Measurements from ENCODE around the gene NKRF. TPM values are rescaled to one million over a fixed set of nuclear protein-coding genes. Genes with fewer than 3 reads are reported as not detected.

Gene NKRF
- total and polyA plus RNA-seq, 2 of the 8 experiments (the other 6 are each of a cell fraction or from before 2014, with no cell fraction given) = 3.8 to 11.4 TPM

GRCh38 chrX:119539872-119540271 lies 66.4 kb downstream of the NKRF start:
- ChIA-PET CTCF (ENCODE audit: partially characterized antibody) (interaction anchor here (0.6 to 2.0 kb wide), 4 partner anchors 50 to 190 kb away, joined by 3 to 6 read pairs (median 3); no protein-coding TSS in a partner anchor), POLR2A (ENCODE audit: partially characterized antibody) (interaction anchor here (1.7 kb wide), 1 partner anchor 35 kb away, joined by 3 read pairs; no protein-coding TSS in a partner anchor)
- Histone ChIP-seq H3K23ac (ENCODE audit: insufficient read length) (no peak overlapping the region), H3K79me1 (ENCODE audit: low read depth, low read length) (no peaks in the 10 kb centered on the region), H3K27me3 (replicated peaks in 1 of 4; ENCODE audit: control insufficient read depth in 3 of 4, extremely low read depth in 1 of 4, insufficient read depth in 3 of 4, low read length in 3 of 4) (no peaks in the 10 kb centered on the region), H2BK20ac (ENCODE audit: low read length) (no peak overlapping the region), H3K4me1 (replicated peaks in 1 of 4; ENCODE audit: control insufficient read depth in 3 of 4, insufficient read depth in 4 of 4, low read length in 3 of 4) (no peaks in the 10 kb centered on the region), H3K4me2 (ENCODE audit: insufficient read depth in 1 of 2, low read depth in 2 of 2, low read length in 2 of 2) (no peak overlapping the region), H3K27ac (ENCODE audit: low read depth, low read length) (no peak overlapping the region), H3K14ac (ENCODE audit: insufficient read length) (no peak overlapping the region), H4K91ac (replicated peaks; ENCODE audit: insufficient read length, low read length) (no peak overlapping the region), H2BK5ac (ENCODE audit: low read depth, low read length) (no peak overlapping the region), H2BK12ac (ENCODE audit: low read depth, low read length) (no peak overlapping the region), H3K9me3 (ENCODE audit: insufficient read depth in 2 of 2, low read depth in 1 of 2, low read length in 1 of 2) (no peaks in the 10 kb centered on the region), H3K56ac (replicated peaks; ENCODE audit: insufficient read length, low read depth, low read length) (no peak overlapping the region), H3K79me2 (ENCODE audit: control insufficient read depth in 1 of 2, insufficient read depth in 2 of 2, low read length in 2 of 2) (no peaks in the 10 kb centered on the region), H2AFZ (ENCODE audit: low read length) (no peak overlapping the region), H3K9ac (replicated peaks in 1 of 4; ENCODE audit: extremely low read depth in 1 of 4, low read depth in 3 of 4, low read length in 3 of 4) (no peak overlapping the region), H3K18ac (ENCODE audit: extremely low read depth, low read length) (no peak overlapping the region), H3K36me3 (ENCODE audit: control insufficient read depth in 2 of 4, insufficient read depth in 4 of 4, low read length in 3 of 4) (no peaks in the 10 kb centered on the region; a peak in 1 of 8 replicates), H4K8ac (ENCODE audit: extremely low read depth, insufficient read depth, low read length) (no peak overlapping the region), H2BK15ac (ENCODE audit: low read length) (no peak overlapping the region), H4K5ac (ENCODE audit: insufficient read length, low read depth, low read length) (no peak overlapping the region), H3K23me2 (ENCODE audit: low read depth, low read length) (no peaks in the 10 kb centered on the region), H4K20me1 (replicated peaks in 1 of 2; ENCODE audit: control insufficient read depth in 1 of 2, insufficient read depth in 2 of 2, low read length in 2 of 2) (no peaks in the 10 kb centered on the region), H2AK5ac (ENCODE audit: low read depth, low read length) (no peak overlapping the region), H3K4ac (replicated peaks; ENCODE audit: insufficient read length, low read depth, low read length) (no peak overlapping the region), H2BK120ac (replicated peaks; ENCODE audit: low read depth, low read length) (no peak overlapping the region), H3K4me3 (ENCODE audit: extremely low read depth in 1 of 4, insufficient read depth in 2 of 4, low read depth in 3 of 4, low read length in 4 of 4) (no peak overlapping the region)
- no peak for FAIRE-seq
- TF ChIP-seq BACH1 (IDR thresholded peaks at IDR 0.05; ENCODE audit: low read length) (no peak), KDM4A (IDR thresholded peaks at IDR 0.05; ENCODE audit: low read depth, low read length, severe bottlenecking) (no peak), RFX5 (IDR thresholded peaks at IDR 0.05; ENCODE audit: borderline replicate concordance, low read depth, low read length) (no peak), TEAD4 (IDR thresholded peaks at IDR 0.05; ENCODE audit: low read depth, low read length) (peak; percentile 25; the same call in 1 of the 2 replicates), POU5F1 (IDR thresholded peaks at IDR 0.05; ENCODE audit: low read depth, low read length) (no peak), CREB1 (IDR thresholded peaks at IDR 0.05) (no peak), CHD1 (IDR thresholded peaks at IDR 0.05; ENCODE audit: low read depth, low read length) (no peak), RAD21 (IDR thresholded peaks at IDR 0.05 in 1 of 2, conservative IDR thresholded peaks at IDR 0.05 in 1 of 2; ENCODE audit: low read depth in 2 of 2, low read length in 2 of 2) (peak; percentile 18 to 34; a peak in 2 of 4 replicates), NANOG (IDR thresholded peaks at IDR 0.05; ENCODE audit: insufficient read depth, low read depth, low read length, poor library complexity, severe bottlenecking) (no peak), GABPA (IDR thresholded peaks at IDR 0.05; ENCODE audit: borderline replicate concordance, insufficient read depth, low read length) (no peak)
- TF ChIP-seq, protein P1, sequence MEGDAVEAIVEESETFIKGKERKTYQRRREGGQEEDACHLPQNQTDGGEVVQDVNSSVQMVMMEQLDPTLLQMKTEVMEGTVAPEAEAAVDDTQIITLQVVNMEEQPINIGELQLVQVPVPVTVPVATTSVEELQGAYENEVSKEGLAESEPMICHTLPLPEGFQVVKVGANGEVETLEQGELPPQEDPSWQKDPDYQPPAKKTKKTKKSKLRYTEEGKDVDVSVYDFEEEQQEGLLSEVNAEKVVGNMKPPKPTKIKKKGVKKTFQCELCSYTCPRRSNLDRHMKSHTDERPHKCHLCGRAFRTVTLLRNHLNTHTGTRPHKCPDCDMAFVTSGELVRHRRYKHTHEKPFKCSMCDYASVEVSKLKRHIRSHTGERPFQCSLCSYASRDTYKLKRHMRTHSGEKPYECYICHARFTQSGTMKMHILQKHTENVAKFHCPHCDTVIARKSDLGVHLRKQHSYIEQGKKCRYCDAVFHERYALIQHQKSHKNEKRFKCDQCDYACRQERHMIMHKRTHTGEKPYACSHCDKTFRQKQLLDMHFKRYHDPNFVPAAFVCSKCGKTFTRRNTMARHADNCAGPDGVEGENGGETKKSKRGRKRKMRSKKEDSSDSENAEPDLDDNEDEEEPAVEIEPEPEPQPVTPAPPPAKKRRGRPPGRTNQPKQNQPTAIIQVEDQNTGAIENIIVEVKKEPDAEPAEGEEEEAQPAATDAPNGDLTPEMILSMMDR (IDR thresholded peaks at IDR 0.05; ENCODE audit: control extremely low read depth in 1 of 3, insufficient read depth in 1 of 3, low read depth in 1 of 3, low read length in 3 of 3) = peak; percentile 36 to 50 (median 39); a peak in 3 of 4 replicates
- no peak for DNase-seq (ENCODE audit: low read depth in 1 of 2, low spot score in 2 of 2)
- 38% methylated on average over 2 of the region's 2 CpGs; no CpG with 5 or more reads in 1 of the 2 experiments for WGBS, 2 experiments (ENCODE audit: extremely low coverage in 1 of 2, insufficient coverage in 1 of 2, insufficient read length in 1 of 2, insufficient replicate concordance in 2 of 2, low coverage in 1 of 2, low lambda C conversion rate in 2 of 2, missing lambda C conversion rate in 1 of 2)

All from H1 (cell line).